Epithelial cell of proximal tubule (primary cell): ENCODE measurements around the gene MAN2A1. TPM values are rescaled to one million over a fixed set of nuclear protein-coding genes. Genes with fewer than 3 reads are reported as not detected.

ENCODE experiments used
- DNase-seq: peaks from one replicate; pipeline ENCODE4 v3.0.0-alpha.2; 2011; ENCODE audit warnings: low read depth
- H3K4me3 ChIP-seq: 2 replicates; pipeline ENCODE4 v1.5.1; 2011; ENCODE audit warnings: low read depth, mild to moderate bottlenecking, low read length
- CTCF ChIP-seq: conservative IDR thresholded peaks from 2 replicates; pipeline ENCODE4 v1.5.1; 2012; ENCODE audit warnings: low read depth, mild to moderate bottlenecking, low read length
- total RNA-seq: library from RNA; depleted of rRNA; stranded (reverse); fragments of >200 nt; gene quantifications from 2 replicates; pipeline ENCODE4 v1.2.3, GENCODE V29; 2015

The MAN2A1 gene
- total RNA-seq, 1 donor from 2014 or later = 51.2 TPM

GRCh38 chr5:109905906-109906305 lies 216.2 kb downstream of the MAN2A1 start:
- TF ChIP-seq CTCF = no peak
- H3K4me3 ChIP-seq = no peak overlapping the region
- no peak for DNase-seq

GRCh38 chr5:109907189-109907588 lies 217.5 kb downstream of the MAN2A1 start:
- H3K4me3 ChIP-seq = no peak overlapping the region
- TF ChIP-seq CTCF = no peak
- no peak for DNase-seq

GRCh38 chr5:109907731-109908130 lies 218.0 kb downstream of the MAN2A1 start:
- peak; percentile 38 for DNase-seq
- no peak overlapping the region for H3K4me3 ChIP-seq
- no peak for TF ChIP-seq CTCF

- no peak overlapping the region for H3K4me3 ChIP-seq
- no peak for DNase-seq
These were observed 218.6 kb downstream of the MAN2A1 start for GRCh38 chr5:109908366-109908765.

GRCh38 chr5:109910874-109911273 lies 221.1 kb downstream of the MAN2A1 start:
- H3K4me3 ChIP-seq = no peak overlapping the region
- no peak for TF ChIP-seq CTCF
- no peak for DNase-seq

More at GRCh38 chr5:109908366-109908765, 218.6 kb downstream of the MAN2A1 start:
- no peak for TF ChIP-seq CTCF

- TF ChIP-seq CTCF = no peak
- no peak overlapping the region for H3K4me3 ChIP-seq
- no peak for DNase-seq
These were observed 222.0 kb downstream of the MAN2A1 start for GRCh38 chr5:109911731-109912130.

GRCh38 chr5:109914906-109915305 lies 225.2 kb downstream of the MAN2A1 start:
- DNase-seq = no peak
- H3K4me3 ChIP-seq = no peak overlapping the region
- no peak for TF ChIP-seq CTCF
